HepG2 (cell line): ENCODE results near the gene GPBAR1. TPM values are rescaled to one million over a fixed set of nuclear protein-coding genes. Genes with fewer than 3 reads are reported as not detected.

Experiments
- ATF1 ChIP-seq: IDR thresholded peaks from 2 replicates; pipeline ENCODE4 v1.6.1; 2016; ENCODE audit warnings: mild to moderate bottlenecking, control low read depth
- DNMT1 ChIP-seq: sonication (generic); formaldehyde crosslinking; IDR thresholded peaks from 2 replicates; pipeline ENCODE4 v1.5.1; 2020; ENCODE audit warnings: mild to moderate bottlenecking, missing genetic modification reagents
- KLF6 ChIP-seq: IDR thresholded peaks from 2 replicates; pipeline ENCODE4 v1.8.0; 2016; ENCODE audit warnings: missing biosample characterization, missing genetic modification reagents
- NPAS2 ChIP-seq: sonication (generic); formaldehyde crosslinking; IDR thresholded peaks from 2 replicates; pipeline ENCODE4 v1.8.0; 2022; ENCODE audit warnings: mild to moderate bottlenecking, missing genetic modification reagents, borderline replicate concordance
- POLR2AphosphoS5 ChIP-seq: IDR thresholded peaks from 2 replicates; pipeline ENCODE4 v1.6.1; 2012; ENCODE audit warnings: low read depth, low read length
- RBAK ChIP-seq: sonication (generic); formaldehyde crosslinking; IDR thresholded peaks from 2 replicates; pipeline ENCODE4 v1.5.1; 2020; ENCODE audit warnings: mild to moderate bottlenecking, missing genetic modification reagents
- U2AF1 ChIP-seq: fragments of 200-400 bp; formaldehyde crosslinking; optimal IDR thresholded peaks from 2 replicates; pipeline ENCODE3; 2017; ENCODE audit warnings: mild to moderate bottlenecking, low read depth, low read length
- ZBTB3 ChIP-seq: sonication (generic); formaldehyde crosslinking; IDR thresholded peaks from 2 replicates; pipeline ENCODE4 v1.4.0; 2020; ENCODE audit warnings: low read depth, mild to moderate bottlenecking, moderate library complexity, missing genetic modification reagents, borderline replicate concordance
- ZNF251 ChIP-seq: sonication (generic); formaldehyde crosslinking; IDR thresholded peaks from 2 replicates; pipeline ENCODE4 v1.9.0; 2021; ENCODE audit warnings: mild to moderate bottlenecking, missing genetic modification reagents
- ZNF460 ChIP-seq: sonication (generic); formaldehyde crosslinking; IDR thresholded peaks from 2 replicates; pipeline ENCODE4 v1.5.1; 2020; ENCODE audit warnings: missing genetic modification reagents, mild to moderate bottlenecking, borderline replicate concordance
- ZNF605 ChIP-seq: sonication (generic); formaldehyde crosslinking; IDR thresholded peaks from 2 replicates; pipeline ENCODE4 v1.8.0; 2022; ENCODE audit warnings: mild to moderate bottlenecking, missing genetic modification reagents
- ZNF781 ChIP-seq: sonication (generic); formaldehyde crosslinking; IDR thresholded peaks from 2 replicates; pipeline ENCODE4 v1.5.1; 2020; ENCODE audit warnings: borderline replicate concordance, mild to moderate bottlenecking, missing genetic modification reagents; ENCODE audit errors: not compliant biosample characterization
- polyA plus RNA-seq, 8 experiments: library from polyadenylated mRNA; depleted of rRNA in 3 of 8; stranded (reverse) in 7 of 8; unstranded in 1 of 8; fragments of >200 nt; fragmentation: Illumina TruSeq in 4 of 8; extraction: Trizol in 4 of 8; gene quantifications; 2 replicates each; pipeline versions ENCODE4 v1.2.1 to v1.2.3, GENCODE V29; 2011 to 2016; ENCODE audit warnings: low read depth in 4 of 8, missing spikeins in 1 of 8, mixed read lengths in 1 of 8; ENCODE audit not compliant: insufficient read depth in 1 of 8
- total RNA-seq, 5 experiments: library from RNA; depleted of rRNA; stranded (reverse); fragments of >200 nt; fragmentation: Illumina TruSeq; extraction: Trizol; gene quantifications; 2 replicates each; pipeline ENCODE4 v1.2.3, GENCODE V29; 2016; ENCODE audit warnings: low read depth in 1 of 5
- TF ChIP-seq, protein P1 (sequence below): sonication (generic); formaldehyde crosslinking; IDR thresholded peaks from 2 replicates; pipeline ENCODE4 v1.4.0; 2020; ENCODE audit warnings: missing genetic modification reagents
- TF ChIP-seq, protein P2 (sequence below): sonication (generic); formaldehyde crosslinking; IDR thresholded peaks from 2 replicates; pipeline ENCODE4 v1.4.0; 2020; ENCODE audit warnings: missing genetic modification reagents, mild to moderate bottlenecking, borderline replicate concordance
- TF ChIP-seq, protein P3 (sequence below): sonication (generic); formaldehyde crosslinking; IDR thresholded peaks from 2 replicates; pipeline ENCODE4 v1.4.0; 2020; ENCODE audit warnings: mild to moderate bottlenecking, low read depth, missing genetic modification reagents
- TF ChIP-seq, protein P4 (sequence below): sonication (generic); formaldehyde crosslinking; IDR thresholded peaks from 2 replicates; pipeline ENCODE4 v1.4.0; 2020; ENCODE audit warnings: mild to moderate bottlenecking, missing genetic modification reagents
- TF ChIP-seq, protein P5 (sequence below): sonication (generic); formaldehyde crosslinking; IDR thresholded peaks from 2 replicates; pipeline ENCODE4 v1.4.0; 2020; ENCODE audit warnings: missing genetic modification reagents, mild to moderate bottlenecking, borderline replicate concordance

The GPBAR1 gene
- total and polyA plus RNA-seq, 2 of the 13 experiments (the other 11 are each of a cell fraction or from before 2014, with no cell fraction given), result 0.05 to 0.09 TPM

DNA sequence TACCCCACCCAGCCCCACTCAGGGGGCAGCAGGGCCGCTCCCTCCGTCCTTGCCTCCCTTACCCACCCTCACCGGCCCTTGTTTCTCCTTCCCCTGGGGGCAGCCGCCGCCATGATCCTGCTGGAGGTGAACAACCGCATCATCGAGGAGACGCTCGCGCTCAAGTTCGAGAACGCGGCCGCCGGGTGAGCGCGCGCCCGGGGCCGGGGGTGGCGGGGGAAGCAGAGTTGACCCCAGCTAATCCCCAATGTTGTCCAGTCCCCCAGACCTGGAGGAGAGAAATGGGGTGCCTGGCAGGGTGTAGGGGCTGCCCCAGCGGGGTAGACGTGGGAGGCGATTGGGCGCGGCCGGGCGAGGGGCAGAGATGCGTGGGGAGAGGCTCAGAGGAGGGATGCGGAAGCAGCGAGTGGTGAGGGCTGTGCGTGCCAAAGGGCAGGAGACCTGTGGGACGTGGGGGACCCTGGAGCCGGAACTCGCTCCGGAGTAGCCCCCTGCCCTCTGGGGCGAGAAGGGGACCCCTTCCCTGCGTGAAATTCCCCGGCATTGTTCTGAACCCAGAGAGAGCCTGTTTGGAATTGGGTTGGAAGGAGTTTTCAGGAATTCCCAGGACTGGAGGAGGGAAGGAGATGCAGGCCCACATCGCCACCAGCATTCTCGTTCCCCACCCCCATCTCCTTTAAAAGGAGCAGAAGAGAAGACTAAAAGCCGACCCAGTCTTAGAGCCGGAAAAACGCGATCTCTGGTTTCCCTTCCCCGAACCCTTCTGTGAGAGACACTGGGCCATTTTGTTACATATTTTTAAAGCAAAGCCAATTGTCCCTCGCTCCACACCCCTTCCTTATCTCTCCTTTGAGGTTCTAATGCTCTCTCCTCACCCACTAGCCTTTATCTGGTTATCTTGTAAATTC lies 43.2 kb upstream of the GPBAR1 start (continued):
- TF ChIP-seq ZNF781 (peak; percentile 58), U2AF1 (no peak), ZNF605 (CRISPR knock-in tag) (peak; percentile 69; the same call in 1 of the 2 replicates), ZBTB3 (no peak), NPAS2 (CRISPR knock-in tag) (no peak), ATF1 (no peak), ZNF460 (CRISPR knock-in tag) (no peak), RBAK (CRISPR knock-in tag) (no peak), ZNF251 (CRISPR knock-in tag) (no peak), POLR2AphosphoS5 (no peak), KLF6 (peak; percentile 14; the same call in 1 of the 2 replicates), DNMT1 (CRISPR knock-in tag) (no peak)
- TF ChIP-seq, protein P1, sequence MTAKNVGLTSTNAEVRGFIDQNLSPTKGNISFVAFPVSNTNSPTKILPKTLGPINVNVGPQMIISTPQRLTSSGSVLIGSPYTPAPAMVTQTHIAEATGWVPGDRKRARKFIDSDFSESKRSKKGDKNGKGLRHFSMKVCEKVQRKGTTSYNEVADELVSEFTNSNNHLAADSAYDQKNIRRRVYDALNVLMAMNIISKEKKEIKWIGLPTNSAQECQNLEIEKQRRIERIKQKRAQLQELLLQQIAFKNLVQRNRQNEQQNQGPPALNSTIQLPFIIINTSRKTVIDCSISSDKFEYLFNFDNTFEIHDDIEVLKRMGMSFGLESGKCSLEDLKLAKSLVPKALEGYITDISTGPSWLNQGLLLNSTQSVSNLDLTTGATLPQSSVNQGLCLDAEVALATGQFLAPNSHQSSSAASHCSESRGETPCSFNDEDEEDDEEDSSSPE, result 0 out of 2 replicates have a peak, but pooled peaks have one; percentile 14
- TF ChIP-seq, protein P2, sequence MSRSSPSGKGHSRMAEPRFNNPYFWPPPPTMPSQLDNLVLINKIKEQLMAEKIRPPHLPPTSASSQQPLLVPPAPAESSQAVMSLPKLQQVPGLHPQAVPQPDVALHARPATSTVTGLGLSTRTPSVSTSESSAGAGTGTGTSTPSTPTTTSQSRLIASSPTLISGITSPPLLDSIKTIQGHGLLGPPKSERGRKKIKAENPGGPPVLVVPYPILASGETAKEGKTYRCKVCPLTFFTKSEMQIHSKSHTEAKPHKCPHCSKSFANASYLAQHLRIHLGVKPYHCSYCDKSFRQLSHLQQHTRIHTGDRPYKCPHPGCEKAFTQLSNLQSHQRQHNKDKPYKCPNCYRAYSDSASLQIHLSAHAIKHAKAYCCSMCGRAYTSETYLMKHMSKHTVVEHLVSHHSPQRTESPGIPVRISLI, result no peak
- TF ChIP-seq, protein P3, sequence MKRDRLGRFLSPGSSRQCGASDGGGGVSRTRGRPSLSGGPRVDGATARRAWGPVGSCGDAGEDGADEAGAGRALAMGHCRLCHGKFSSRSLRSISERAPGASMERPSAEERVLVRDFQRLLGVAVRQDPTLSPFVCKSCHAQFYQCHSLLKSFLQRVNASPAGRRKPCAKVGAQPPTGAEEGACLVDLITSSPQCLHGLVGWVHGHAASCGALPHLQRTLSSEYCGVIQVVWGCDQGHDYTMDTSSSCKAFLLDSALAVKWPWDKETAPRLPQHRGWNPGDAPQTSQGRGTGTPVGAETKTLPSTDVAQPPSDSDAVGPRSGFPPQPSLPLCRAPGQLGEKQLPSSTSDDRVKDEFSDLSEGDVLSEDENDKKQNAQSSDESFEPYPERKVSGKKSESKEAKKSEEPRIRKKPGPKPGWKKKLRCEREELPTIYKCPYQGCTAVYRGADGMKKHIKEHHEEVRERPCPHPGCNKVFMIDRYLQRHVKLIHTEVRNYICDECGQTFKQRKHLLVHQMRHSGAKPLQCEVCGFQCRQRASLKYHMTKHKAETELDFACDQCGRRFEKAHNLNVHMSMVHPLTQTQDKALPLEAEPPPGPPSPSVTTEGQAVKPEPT (CRISPR knock-in tag), result no peak
- TF ChIP-seq, protein P4, sequence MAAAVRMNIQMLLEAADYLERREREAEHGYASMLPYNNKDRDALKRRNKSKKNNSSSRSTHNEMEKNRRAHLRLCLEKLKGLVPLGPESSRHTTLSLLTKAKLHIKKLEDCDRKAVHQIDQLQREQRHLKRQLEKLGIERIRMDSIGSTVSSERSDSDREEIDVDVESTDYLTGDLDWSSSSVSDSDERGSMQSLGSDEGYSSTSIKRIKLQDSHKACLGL (CRISPR knock-in tag), result no peak; the same call in 1 of the 2 replicates
- TF ChIP-seq, protein P5, sequence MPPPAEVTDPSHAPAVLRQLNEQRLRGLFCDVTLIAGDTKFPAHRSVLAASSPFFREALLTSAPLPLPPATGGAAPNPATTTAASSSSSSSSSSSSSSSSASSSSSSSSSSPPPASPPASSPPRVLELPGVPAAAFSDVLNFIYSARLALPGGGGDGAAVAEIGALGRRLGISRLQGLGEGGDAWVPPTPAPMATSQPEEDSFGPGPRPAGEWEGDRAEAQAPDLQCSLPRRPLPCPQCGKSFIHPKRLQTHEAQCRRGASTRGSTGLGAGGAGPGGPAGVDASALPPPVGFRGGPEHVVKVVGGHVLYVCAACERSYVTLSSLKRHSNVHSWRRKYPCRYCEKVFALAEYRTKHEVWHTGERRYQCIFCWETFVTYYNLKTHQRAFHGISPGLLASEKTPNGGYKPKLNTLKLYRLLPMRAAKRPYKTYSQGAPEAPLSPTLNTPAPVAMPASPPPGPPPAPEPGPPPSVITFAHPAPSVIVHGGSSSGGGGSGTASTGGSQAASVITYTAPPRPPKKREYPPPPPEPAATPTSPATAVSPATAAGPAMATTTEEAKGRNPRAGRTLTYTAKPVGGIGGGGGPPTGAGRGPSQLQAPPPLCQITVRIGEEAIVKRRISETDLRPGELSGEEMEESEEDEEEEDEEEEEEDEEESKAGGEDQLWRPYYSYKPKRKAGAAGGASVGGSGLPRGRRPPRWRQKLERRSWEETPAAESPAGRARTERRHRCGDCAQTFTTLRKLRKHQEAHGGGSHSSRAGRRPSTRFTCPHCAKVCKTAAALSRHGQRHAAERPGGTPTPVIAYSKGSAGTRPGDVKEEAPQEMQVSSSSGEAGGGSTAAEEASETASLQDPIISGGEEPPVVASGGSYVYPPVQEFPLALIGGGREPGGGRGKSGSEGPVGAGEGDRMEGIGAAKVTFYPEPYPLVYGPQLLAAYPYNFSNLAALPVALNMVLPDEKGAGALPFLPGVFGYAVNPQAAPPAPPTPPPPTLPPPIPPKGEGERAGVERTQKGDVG (CRISPR knock-in tag), result no peak; the same call in 1 of the 2 replicates
